ENCODE data around the gene WDR7.

WDR7 gene

GRCh38 chr18:56812674-56813073 is 161.5 kb downstream of the WDR7 start:
- DNase-seq = no peak

- DNase-seq = no peak
Observed at GRCh38 chr18:56815926-56816325, 164.8 kb downstream of the WDR7 start.

GRCh38 chr18:56823986-56824565 is 172.9 kb downstream of the WDR7 start:
- no peak for DNase-seq

GRCh38 chr18:56825321-56825720 is 174.2 kb downstream of the WDR7 start:
- no peak for DNase-seq

GRCh38 chr18:56825878-56826277 is 174.7 kb downstream of the WDR7 start:
- DNase-seq = no peak

GRCh38 chr18:56831988-56832387 is 180.8 kb downstream of the WDR7 start:
- no peak for DNase-seq

GRCh38 chr18:56835331-56835730 is 184.2 kb downstream of the WDR7 start:
- DNase-seq = no peak

GRCh38 chr18:56836173-56836572 is 185.0 kb downstream of the WDR7 start:
- no peak for DNase-seq

GRCh38 chr18:56841836-56842235 is 190.7 kb downstream of the WDR7 start:
- no peak for DNase-seq

GRCh38 chr18:56843241-56843640 is 192.1 kb downstream of the WDR7 start:
- DNase-seq = no peak

- DNase-seq = no peak
Observed at GRCh38 chr18:56844556-56844955, 193.4 kb downstream of the WDR7 start.

- no peak for DNase-seq
Observed at GRCh38 chr18:56851774-56852173, 200.6 kb downstream of the WDR7 start.

GRCh38 chr18:56853961-56854360 is 202.8 kb downstream of the WDR7 start:
- no peak for DNase-seq

- no peak for DNase-seq
Observed at GRCh38 chr18:56861244-56861643, 210.1 kb downstream of the WDR7 start.

- no peak for DNase-seq
Observed at GRCh38 chr18:56869189-56869777, 218.1 kb downstream of the WDR7 start.

- no peak for DNase-seq
Observed at GRCh38 chr18:56870982-56871381, 219.8 kb downstream of the WDR7 start.

GRCh38 chr18:56872140-56872539 is 221.0 kb downstream of the WDR7 start:
- no peak for DNase-seq

- no peak for DNase-seq
Observed at GRCh38 chr18:56873441-56874140, 222.4 kb downstream of the WDR7 start.

GRCh38 chr18:56878711-56879110 is 227.6 kb downstream of the WDR7 start:
- no peak for DNase-seq

GRCh38 chr18:56884511-56884910 is 233.4 kb downstream of the WDR7 start:
- DNase-seq = no peak

- DNase-seq = no peak
Observed at GRCh38 chr18:56888978-56889377, 237.8 kb downstream of the WDR7 start.

- DNase-seq = no peak
Observed at GRCh38 chr18:56889621-56890020, 238.5 kb downstream of the WDR7 start.

- DNase-seq = no peak
Observed at GRCh38 chr18:56890632-56891031, 239.5 kb downstream of the WDR7 start.

- DNase-seq = no peak
Observed at GRCh38 chr18:56891116-56891515, 240.0 kb downstream of the WDR7 start.

GRCh38 chr18:56891870-56892269 is 240.7 kb downstream of the WDR7 start:
- no peak for DNase-seq
